GM18858 (cell line): ENCODE data around the gene PCDHGA8.
"Not testable (repeated sequence)": the region's sequence is repeated elsewhere in the genome, so short reads cannot be mapped to it uniquely, and the experiment has no call there.

ENCODE experiments used
- ATAC-seq: cut with Tn5 transposase; IDR thresholded peaks from one replicate; pipeline ENCODE4 v1.9.1; 2021; ENCODE audit not compliant: unreplicated experiment

The PCDHGA8 gene

DNA sequence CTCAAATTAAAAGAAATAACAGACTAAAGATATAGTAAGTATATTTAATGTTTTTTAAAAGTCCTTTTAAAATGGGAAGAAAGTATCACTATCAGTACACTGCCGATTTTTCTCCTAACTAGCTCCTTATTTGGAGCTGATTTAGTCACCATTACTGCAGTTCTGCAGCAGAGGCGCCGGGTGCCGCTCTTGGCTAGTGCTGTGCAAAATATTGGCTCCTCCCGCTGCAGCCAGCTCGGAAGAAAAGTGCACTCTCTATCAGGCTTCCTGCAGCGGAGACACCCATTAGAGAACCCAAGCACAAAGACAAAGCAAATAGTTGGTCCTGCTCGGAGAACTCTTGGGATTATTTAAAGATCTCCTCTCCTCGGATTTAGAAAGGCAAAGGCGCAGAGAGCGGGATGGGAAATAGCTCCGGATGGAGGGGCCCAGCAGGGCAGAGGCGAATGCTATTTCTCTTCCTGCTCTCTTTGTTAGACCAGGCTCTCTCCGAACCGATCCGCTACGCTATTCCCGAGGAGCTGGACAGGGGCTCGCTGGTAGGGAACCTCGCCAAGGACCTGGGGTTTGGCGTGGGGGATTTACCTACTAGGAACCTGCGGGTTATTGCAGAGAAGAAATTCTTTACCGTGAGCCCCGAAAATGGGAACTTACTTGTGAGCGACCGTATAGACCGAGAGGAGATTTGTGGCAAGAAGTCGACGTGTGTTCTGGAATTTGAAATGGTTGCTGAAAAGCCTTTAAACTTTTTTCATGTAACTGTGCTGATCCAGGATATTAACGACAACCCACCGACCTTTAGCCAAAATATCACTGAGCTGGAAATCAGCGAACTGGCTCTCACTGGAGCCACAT, 22.2 kb upstream of the PCDHGA8 start, which contains the start of gene PCDHGB3:
Gene PCDHGB3 (plus strand): TSS at position 249 of the 855 bp plus-strand sequence. CDS start 153 bp downstream, at position 402.
- no peak for ATAC-seq

DNA sequence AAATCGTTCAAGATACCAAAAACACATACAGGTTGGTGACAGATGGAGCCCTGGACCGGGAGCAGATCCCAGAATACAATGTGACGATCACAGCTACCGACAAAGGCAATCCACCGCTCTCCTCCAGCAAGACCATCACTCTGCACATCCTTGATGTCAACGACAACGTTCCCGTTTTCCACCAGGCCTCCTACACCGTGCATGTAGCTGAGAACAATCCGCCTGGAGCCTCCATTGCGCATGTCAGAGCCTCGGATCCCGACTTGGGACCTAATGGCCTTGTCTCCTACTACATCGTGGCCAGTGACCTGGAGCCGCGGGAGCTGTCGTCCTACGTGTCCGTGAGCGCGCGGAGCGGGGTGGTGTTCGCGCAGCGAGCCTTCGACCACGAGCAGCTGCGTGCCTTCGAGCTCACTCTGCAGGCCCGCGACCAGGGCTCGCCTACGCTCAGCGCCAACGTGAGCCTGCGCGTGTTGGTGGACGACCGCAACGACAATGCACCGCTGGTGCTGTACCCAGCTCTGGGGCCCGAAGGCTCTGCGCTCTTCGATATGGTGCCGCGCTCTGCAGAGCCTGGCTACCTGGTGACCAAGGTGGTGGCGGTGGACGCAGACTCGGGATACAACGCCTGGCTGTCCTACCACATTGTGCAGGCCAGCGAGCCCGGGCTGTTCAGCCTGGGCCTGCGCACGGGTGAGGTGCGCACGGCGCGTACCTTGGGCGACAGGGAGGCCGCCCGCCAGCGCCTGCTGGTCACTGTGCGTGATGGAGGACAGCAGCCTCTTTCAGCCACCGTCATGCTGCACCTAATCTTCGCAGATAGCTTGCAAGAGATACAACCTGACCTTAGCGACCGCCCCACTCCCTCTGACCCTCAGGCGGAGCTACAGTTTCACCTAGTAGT, 20.6 kb upstream of the PCDHGA8 start:
- no peak for ATAC-seq

DNA sequence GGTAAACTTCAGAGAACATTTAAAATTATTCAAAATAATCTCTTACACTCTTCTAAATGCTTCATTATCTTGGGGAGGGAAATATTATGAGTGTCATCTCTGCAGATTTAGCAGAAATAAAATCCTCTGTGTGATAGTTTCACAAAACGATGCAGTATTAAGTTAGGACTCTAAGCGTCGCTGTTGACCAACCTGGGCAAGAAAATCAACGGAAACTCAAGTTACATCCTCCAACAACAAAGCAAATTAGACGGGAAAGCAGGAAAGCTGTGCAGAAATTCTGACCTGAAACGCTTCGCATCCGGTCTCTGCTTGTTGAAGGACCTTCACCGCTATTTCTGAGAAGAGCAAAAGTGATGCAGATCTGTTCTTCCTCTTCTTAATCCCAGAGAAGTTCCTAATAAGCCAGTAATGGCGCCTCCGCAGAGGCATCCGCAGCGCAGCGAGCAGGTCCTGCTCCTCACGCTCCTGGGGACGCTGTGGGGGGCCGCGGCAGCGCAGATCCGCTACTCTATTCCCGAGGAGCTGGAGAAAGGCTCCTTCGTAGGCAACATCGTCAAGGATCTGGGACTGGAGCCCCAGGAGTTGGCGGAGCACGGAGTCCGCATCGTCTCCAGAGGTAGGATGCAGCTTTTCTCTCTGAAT, 18.6 kb upstream of the PCDHGA8 start, which contains the start of gene PCDHGA6:
Gene PCDHGA6 (plus strand): TSS at position 219 of the 645 bp plus-strand sequence. CDS start 193 bp downstream, at position 412.
- no peak for ATAC-seq

DNA sequence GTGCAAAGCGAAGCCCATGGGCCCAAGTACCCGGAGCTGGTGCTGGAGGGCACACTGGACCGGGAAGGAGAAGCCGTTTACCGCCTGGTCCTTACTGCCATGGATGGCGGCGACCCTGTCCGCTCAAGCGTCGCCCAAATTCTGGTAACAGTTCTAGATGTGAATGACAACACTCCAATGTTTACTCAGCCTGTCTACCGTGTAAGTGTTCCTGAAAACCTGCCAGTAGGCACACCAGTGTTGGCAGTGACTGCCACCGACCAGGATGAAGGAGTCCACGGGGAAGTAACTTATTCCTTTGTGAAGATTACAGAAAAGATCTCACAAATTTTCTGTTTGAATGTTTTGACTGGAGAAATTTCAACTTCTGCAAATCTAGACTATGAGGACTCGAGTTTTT, 17.8 kb upstream of the PCDHGA8 start:
- no peak for ATAC-seq

DNA sequence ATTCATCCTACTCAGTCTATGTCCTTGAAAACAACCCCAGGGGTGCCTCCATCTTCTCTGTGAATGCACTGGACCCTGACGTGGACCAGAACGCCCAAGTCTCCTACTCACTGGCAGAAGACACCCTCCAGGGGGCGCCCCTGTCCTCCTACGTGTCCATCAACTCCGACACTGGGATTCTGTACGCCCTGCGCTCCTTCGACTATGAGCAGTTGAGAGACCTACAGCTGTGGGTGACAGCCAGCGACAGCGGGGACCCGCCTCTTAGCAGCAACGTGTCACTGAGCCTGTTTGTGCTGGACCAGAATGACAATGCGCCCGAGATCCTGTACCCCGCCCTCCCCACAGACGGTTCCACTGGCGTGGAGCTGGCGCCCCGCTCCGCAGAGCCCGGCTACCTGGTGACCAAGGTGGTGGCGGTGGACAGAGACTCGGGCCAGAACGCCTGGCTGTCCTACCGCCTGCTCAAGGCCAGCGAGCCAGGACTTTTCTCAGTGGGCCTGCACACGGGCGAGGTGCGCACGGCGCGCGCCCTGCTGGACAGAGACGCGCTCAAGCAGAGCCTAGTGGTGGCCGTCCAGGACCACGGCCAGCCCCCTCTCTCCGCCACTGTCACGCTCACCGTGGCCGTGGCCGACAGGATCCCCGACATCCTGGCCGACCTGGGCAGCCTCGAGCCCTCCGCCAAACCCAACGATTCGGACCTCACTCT, 16.8 kb upstream of the PCDHGA8 start:
- ATAC-seq, result not testable (repeated sequence)

DNA sequence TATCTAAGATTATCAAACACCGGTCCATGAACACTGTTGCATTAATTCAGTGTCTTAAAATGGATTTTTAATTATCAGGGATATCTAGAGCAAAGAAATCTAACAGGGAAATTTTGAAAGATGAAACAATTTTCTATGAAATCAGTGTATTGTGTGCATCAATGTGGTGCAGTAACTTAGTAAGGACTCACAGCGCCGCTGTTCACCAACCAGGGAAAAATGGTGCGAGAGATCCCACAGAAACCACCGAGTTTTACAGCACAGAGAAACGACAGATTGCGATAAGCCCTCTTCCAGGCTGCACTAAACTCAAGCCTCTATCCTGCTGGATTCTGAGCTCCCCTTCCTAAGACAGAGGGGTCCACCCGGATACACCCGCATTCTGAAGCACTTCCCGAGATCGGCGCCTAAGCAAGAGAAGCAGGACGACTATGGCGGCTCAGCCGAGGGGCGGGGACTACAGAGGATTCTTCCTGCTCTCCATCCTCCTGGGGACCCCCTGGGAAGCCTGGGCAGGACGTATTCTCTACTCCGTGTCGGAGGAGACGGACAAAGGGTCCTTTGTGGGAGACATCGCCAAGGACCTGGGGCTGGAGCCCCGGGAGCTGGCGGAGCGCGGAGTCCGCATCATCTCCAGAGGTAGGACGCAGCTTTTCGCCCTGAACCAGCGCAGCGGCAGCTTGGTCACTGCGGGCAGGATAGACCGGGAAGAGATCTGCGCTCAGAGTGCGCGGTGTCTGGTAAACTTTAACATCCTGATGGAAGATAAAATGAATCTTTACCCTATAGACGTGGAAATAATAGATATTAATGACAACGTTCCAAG, 9.8 kb upstream of the PCDHGA8 start, which contains the start of gene PCDHGA7:
Gene PCDHGA7 (plus strand): TSS at position 274 of the 826 bp plus-strand sequence. CDS start 158 bp downstream, at position 432.
- no peak for ATAC-seq

DNA sequence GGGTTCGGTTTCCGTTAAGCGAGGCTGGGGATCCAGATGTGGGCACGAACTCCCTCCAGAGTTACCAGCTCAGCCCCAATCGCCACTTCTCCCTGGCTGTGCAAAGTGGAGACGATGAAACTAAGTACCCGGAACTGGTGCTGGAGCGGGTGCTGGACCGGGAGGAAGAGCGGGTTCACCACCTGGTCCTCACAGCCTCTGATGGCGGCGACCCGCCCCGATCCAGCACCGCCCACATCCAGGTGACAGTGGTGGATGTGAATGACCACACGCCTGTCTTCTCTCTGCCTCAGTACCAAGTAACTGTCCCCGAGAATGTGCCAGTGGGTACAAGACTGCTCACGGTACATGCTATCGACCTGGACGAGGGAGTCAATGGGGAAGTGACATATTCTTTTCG, 9.1 kb upstream of the PCDHGA8 start:
- ATAC-seq, result no peak

DNA sequence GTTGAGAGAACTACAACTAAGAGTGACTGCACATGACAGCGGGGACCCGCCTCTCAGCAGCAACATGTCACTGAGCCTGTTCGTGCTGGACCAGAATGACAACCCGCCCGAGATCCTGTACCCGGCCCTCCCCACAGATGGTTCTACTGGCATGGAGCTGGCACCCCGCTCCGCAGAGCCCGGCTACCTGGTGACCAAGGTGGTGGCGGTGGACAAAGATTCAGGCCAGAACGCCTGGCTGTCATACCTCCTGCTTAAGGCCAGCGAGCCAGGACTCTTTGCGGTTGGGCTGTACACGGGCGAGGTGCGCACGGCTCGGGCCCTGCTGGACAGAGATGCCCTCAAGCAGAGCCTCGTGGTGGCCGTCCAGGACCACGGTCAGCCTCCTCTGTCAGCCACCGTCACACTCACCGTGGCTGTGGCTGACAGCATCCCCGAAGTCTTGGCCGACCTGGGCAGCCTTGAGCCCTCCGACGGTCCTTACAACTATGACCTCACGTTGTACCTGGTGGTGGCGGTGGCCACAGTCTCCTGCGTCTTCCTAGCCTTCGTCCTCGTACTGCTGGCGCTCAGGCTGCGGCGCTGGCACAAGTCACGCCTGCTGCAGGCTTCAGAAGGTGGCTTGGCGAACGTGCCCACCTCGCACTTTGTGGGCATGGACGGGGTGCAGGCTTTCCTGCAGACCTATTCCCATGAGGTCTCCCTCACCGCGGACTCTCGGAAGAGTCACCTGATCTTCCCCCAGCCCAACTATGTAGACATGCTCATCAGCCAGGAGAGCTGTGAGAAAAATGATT, 7.8 kb upstream of the PCDHGA8 start:
- ATAC-seq, result no peak

DNA sequence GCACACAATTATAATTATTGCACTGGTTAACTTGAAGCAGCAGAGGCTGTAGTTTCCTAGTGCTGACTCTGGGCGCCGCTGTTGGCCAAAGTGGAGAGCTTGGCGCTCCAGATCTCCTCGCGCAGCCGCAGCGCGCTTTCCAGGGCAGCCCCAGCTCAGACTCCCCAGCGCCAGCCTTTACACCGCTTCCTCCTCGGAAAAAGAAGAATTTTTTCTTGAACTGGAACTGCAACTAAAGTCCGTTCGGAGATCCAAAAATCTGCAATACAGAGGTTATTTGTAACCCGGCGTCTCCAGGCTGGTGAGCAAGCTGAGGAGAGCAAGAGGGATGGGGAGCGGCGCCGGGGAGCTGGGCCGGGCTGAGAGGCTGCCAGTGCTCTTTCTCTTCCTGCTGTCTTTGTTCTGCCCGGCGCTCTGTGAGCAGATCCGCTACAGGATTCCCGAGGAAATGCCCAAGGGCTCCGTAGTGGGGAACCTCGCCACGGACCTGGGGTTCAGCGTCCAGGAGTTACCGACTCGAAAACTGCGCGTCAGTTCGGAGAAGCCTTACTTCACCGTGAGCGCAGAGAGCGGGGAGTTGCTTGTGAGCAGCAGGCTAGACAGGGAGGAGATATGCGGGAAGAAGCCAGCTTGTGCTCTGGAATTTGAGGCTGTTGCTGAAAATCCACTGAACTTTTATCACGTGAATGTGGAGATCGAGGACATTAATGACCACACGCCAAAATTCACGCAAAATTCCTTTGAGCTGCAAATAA, 4.7 kb upstream of the PCDHGA8 start, which contains the start of gene PCDHGB4:
Gene PCDHGB4 (plus strand): TSS at position 142 of the 755 bp plus-strand sequence. CDS start 187 bp downstream, at position 329.
- ATAC-seq, result peak; percentile 92

DNA sequence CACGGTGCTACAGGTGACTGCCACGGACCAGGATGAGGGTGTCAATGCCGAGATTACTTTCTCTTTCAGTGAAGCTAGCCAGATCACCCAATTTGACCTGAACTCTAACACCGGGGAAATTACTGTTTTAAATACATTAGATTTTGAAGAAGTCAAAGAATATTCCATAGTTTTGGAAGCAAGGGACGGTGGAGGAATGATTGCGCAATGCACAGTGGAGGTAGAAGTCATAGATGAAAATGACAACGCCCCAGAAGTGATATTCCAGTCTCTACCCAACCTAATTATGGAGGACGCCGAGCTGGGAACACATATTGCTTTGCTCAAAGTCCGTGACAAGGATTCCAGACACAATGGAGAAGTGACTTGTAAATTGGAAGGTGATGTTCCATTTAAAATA, 3.8 kb upstream of the PCDHGA8 start:
- no peak for ATAC-seq

DNA sequence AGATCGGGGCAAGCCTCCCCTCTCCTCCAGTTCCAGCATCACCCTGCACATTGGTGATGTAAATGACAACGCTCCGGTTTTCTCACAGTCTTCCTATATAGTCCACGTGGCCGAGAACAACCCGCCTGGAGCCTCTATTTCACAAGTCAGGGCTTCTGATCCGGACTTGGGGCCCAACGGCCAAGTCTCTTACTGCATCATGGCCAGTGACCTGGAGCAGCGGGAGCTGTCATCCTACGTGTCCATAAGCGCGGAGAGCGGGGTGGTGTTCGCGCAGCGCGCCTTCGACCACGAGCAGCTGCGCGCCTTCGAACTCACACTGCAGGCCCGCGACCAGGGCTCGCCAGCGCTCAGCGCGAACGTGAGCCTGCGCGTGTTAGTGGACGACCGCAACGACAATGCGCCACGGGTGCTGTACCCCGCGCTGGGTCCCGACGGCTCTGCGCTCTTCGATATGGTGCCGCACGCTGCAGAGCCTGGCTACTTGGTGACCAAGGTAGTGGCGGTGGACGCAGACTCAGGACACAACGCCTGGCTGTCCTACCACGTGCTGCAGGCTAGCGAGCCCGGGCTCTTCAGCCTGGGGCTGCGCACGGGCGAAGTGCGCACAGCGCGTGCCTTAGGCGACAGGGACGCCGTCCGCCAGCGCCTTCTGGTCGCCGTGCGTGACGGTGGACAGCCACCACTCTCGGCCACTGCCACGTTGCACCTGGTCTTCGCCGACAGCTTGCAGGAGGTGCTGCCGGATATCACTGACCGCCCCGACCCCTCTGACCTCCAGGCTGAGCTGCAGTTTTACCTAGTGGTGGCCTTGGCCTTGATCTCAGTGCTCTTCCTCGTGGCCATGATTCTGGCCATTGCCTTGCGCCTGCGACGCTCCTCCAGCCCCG, 3.0 kb upstream of the PCDHGA8 start:
- no peak for ATAC-seq

DNA sequence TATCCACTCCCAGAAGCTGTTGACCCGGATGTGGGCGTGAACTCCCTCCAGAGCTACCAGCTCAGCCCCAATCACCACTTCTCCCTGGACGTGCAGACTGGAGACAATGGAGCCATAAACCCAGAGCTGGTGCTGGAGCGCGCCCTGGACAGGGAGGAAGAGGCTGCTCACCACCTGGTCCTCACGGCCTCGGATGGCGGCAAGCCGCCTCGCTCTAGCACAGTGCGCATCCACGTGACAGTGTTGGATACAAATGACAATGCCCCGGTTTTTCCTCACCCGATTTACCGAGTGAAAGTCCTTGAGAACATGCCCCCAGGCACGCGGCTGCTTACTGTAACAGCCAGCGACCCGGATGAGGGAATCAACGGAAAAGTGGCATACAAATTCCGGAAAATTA, 834 bp downstream of the PCDHGA8 start:
- ATAC-seq, result no peak

DNA sequence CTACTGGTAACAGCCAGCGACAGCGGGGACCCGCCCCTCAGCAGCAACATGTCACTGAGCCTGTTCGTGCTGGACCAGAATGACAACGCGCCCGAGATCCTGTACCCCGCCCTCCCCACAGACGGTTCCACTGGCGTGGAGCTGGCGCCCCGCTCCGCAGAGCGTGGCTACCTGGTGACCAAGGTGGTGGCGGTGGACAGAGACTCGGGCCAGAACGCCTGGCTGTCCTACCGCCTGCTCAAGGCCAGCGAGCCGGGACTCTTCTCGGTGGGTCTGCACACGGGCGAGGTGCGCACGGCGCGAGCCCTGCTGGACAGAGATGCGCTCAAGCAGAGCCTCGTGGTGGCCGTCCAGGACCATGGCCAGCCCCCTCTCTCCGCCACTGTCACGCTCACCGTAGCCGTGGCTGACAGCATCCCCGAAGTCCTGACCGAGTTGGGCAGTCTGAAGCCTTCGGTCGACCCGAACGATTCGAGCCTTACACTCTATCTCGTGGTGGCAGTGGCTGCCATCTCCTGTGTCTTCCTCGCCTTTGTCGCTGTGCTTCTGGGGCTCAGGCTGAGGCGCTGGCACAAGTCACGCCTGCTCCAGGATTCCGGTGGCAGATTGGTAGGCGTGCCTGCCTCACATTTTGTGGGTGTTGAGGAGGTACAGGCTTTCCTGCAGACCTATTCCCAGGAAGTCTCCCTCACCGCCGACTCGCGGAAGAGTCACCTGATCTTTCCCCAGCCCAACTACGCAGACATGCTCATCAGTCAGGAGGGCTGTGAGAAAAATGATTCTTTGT, 2.2 kb downstream of the PCDHGA8 start:
- ATAC-seq, result not testable (repeated sequence)

DNA sequence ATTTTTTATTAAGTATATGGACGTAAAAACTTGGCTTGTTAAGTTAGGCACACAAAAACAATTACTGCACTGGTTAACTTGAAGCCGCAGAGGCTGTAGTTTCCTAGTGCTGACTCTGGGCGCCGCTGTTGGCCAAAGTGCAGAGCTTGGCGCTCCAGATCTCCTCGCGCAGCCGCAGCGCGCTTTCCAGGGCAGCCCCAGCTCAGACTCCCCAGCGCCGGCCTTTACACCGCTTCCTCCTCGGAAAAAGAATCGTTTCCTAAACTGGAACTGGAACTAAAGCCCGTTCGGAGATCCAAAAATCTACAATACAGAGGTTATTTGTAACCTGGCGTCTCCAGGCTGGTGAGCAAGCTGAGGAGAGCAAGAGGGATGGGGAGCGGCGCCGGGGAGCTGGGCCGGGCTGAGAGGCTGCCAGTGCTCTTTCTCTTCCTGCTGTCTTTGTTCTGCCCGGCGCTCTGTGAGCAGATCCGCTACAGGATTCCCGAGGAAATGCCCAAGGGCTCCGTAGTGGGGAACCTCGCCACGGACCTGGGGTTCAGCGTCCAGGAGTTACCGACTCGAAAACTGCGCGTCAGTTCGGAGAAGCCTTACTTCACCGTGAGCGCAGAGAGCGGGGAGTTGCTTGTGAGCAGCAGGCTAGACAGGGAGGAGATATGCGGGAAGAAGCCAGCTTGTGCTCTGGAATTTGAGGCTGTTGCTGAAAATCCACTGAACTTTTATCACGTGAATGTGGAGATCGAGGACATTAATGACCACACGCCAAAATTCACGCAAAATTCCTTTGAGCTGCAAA, 5.5 kb downstream of the PCDHGA8 start, which contains the start of gene PCDHGB5:
Gene PCDHGB5 (plus strand): TSS at position 192 of the 796 bp plus-strand sequence. CDS start 181 bp downstream, at position 373.
- peak; percentile 87 for ATAC-seq

DNA sequence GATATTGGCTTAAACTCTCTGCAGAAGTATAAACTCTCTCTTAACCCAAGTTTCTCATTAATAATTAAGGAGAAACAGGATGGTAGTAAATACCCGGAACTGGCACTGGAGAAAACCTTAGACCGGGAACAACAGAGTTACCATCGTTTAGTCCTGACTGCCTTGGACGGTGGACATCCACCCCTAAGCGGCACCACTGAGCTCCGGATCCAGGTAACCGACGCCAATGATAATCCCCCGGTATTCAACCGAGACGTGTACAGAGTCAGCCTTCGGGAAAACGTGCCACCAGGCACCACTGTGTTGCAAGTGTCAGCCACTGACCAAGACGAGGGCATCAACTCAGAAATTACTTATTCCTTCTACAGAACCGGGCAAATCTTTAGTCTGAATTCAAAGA, 6.2 kb downstream of the PCDHGA8 start:
- ATAC-seq, result no peak
